Suprapubic skin (tissue), 4 donors: ENCODE measurements around the gene FST. TPM values are rescaled to one million over a fixed set of nuclear protein-coding genes. Genes with fewer than 3 reads are reported as not detected.
A peak's percentile ranks its signal among the peaks of the same experiment; 100 is the strongest.

Experiments used
- DNase-seq, 2 donors: peaks; one replicate each; pipeline ENCODE4 v3.0.0-alpha.2; 2019; ENCODE audit warnings: low spot score in 2 of 2
- H3K27ac ChIP-seq: fragments of 200-600 bp; sonication (generic); one replicate; pipeline ENCODE4 v1.5.1; 2019
- H3K27me3 ChIP-seq: fragments of 200-600 bp; sonication (generic); one replicate; pipeline ENCODE4 v1.5.1; 2019
- H3K36me3 ChIP-seq: fragments of 200-600 bp; sonication (generic); one replicate; pipeline ENCODE4 v1.5.1; 2019
- H3K4me1 ChIP-seq: fragments of 200-600 bp; sonication (generic); one replicate; pipeline ENCODE4 v1.5.1; 2019
- H3K4me3 ChIP-seq: fragments of 200-600 bp; sonication (generic); one replicate; pipeline ENCODE4 v1.5.1; 2019; ENCODE audit warnings: mild to moderate bottlenecking
- H3K9me3 ChIP-seq: fragments of 200-600 bp; sonication (generic); one replicate; pipeline ENCODE4 v1.5.1; 2019
- CTCF ChIP-seq, 2 donors: fragments of 200-600 bp in 1 of 2; fragments of 450-650 bp in 1 of 2; sonication (generic) in 1 of 2; IDR thresholded peaks; one replicate each; pipeline ENCODE4 v1.5.1; 2016 to 2019; ENCODE audit warnings: antibody characterized with exemption in 2 of 2, mild to moderate bottlenecking in 1 of 2, moderate library complexity in 1 of 2
- EP300 ChIP-seq: sonication (generic); formaldehyde crosslinking; IDR thresholded peaks from one replicate; pipeline ENCODE4 v1.6.1; 2017; ENCODE audit warnings: antibody characterized with exemption
- POLR2A ChIP-seq, 2 donors: fragments of 450-650 bp; IDR thresholded peaks; one replicate each; pipeline ENCODE4 v1.6.1; 2017; ENCODE audit warnings: antibody characterized with exemption in 2 of 2, mild to moderate bottlenecking in 2 of 2, moderate library complexity in 2 of 2
- POLR2AphosphoS5 ChIP-seq, 3 donors: sonication (generic); formaldehyde crosslinking; IDR thresholded peaks; one replicate each; pipeline ENCODE4 v1.6.1; 2017; ENCODE audit warnings: antibody characterized with exemption in 3 of 3
- WGBS: methylation state at CpG from one replicate; pipeline ENCODE4 v1.1.5; 2018; 5-methylcytosine and 5-hydroxymethylcytosine counted together
- total RNA-seq, 4 donors: library from RNA; depleted of rRNA; stranded (reverse); fragments of >200 nt; gene quantifications; one replicate each; pipeline ENCODE4 v1.1.0, GENCODE V29; 2016

The FST gene, protein sequence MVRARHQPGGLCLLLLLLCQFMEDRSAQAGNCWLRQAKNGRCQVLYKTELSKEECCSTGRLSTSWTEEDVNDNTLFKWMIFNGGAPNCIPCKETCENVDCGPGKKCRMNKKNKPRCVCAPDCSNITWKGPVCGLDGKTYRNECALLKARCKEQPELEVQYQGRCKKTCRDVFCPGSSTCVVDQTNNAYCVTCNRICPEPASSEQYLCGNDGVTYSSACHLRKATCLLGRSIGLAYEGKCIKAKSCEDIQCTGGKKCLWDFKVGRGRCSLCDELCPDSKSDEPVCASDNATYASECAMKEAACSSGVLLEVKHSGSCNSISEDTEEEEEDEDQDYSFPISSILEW
- 10 to 100 TPM in 1 of 4 donors, 1 to 10 TPM in 3; 6.0 to 26.4 (median 6.6) TPM for total RNA-seq

GRCh38 chr5:53480416-53481158 lies at the start of gene FST:
FST (plus strand) TSS chr5:53480629; CDS start chr5:53480792, 163 bp downstream.
- Histone ChIP-seq H3K4me1 (peaks cover 36% of the 10 kb centered on the region), H3K27ac (peak within 1 kb of the TSS; percentile 74), H3K27me3 (no peaks in the 10 kb centered on the region), H3K9me3 (no peaks in the 10 kb centered on the region), H3K36me3 (no peaks in the 10 kb centered on the region), H3K4me3 (peak within 1 kb of the TSS; percentile 65)
- peak in 1 of 2 donors; percentile 63 for DNase-seq
- 4% methylated on average over 34 of the region's 64 CpGs for WGBS
- TF ChIP-seq EP300, result no peak
- TF ChIP-seq CTCF (IDR thresholded peaks at IDR 0.05), result no peak
- TF ChIP-seq POLR2AphosphoS5 (IDR thresholded peaks at IDR 0.05), result no peak
- TF ChIP-seq POLR2A (IDR thresholded peaks at IDR 0.05), result no peak

DNA sequence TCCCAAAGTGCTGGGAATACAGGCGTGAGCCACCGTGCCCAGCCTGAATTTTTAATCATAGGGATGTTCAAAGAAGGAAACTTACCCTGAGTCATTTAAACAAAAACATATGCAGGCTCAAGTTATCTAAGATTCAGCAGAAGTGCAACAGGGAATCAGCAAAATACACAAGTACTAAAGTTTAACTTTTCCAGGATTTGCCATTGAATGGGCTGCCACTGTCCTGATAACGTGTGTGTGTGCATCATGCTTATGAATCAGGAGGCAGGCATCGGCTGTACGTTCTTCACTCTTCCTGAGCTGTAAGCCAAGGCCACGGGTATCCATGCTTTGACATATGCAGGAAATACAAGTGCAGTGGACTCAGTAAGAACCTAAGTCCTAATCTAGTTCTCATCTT lies 48.8 kb upstream of the FST start:
- no peak for TF ChIP-seq POLR2A (IDR thresholded peaks at IDR 0.05)
- TF ChIP-seq POLR2AphosphoS5 (IDR thresholded peaks at IDR 0.05), result no peak
- TF ChIP-seq CTCF (IDR thresholded peaks at IDR 0.05), result no peak
- no peak for TF ChIP-seq EP300
- DNase-seq, result no peak
- Histone ChIP-seq H3K4me1 (no peaks in the 10 kb centered on the region), H3K9me3 (no peaks in the 10 kb centered on the region), H3K27me3 (no peaks in the 10 kb centered on the region), H3K36me3 (no peaks in the 10 kb centered on the region), H3K4me3 (no peak overlapping the region), H3K27ac (no peak overlapping the region)
- WGBS, result 80% methylated on average over 6 of the region's 6 CpGs

GRCh38 chr5:53433026-53433425 lies 47.4 kb upstream of the FST start:
- no peak for DNase-seq
- H3K4me3 ChIP-seq, result no peak overlapping the region
- H3K36me3 ChIP-seq, result no peaks in the 10 kb centered on the region
- H3K27ac ChIP-seq, result no peak overlapping the region
- no peaks in the 10 kb centered on the region for H3K4me1 ChIP-seq
- H3K9me3 ChIP-seq, result no peaks in the 10 kb centered on the region
- 43% methylated on average over 1 of the region's 1 CpG for WGBS
- TF ChIP-seq EP300 (no peak), CTCF (IDR thresholded peaks at IDR 0.05) (no peak), POLR2A (IDR thresholded peaks at IDR 0.05) (no peak), POLR2AphosphoS5 (IDR thresholded peaks at IDR 0.05) (no peak)
- H3K27me3 ChIP-seq, result no peaks in the 10 kb centered on the region

DNA sequence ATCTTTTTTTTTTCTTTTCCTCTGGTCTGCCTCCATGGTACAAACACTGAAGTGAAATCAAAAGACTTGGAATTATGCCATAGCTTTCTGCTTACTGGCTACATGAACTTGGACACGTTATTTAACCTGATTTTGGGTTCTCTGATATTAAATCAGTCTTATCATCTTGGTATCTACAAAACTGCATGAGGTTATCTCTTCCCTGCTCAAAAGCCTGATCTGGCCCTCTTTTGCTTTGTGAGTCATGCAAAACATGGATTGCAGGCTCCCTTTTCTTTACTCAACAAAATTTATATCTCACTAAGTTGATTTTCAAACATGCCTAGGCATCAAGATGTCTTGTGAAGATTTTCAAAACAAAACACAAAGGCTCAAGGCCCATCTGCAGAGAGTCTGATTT lies 45.9 kb upstream of the FST start:
- no peak overlapping the region for H3K27ac ChIP-seq
- H3K9me3 ChIP-seq, result no peaks in the 10 kb centered on the region
- no peak for TF ChIP-seq CTCF (IDR thresholded peaks at IDR 0.05)
- no peak for TF ChIP-seq POLR2AphosphoS5 (IDR thresholded peaks at IDR 0.05)
- TF ChIP-seq EP300, result no peak
- TF ChIP-seq POLR2A (IDR thresholded peaks at IDR 0.05), result no peak
- no peaks in the 10 kb centered on the region for H3K36me3 ChIP-seq
- WGBS, result 50% methylated on average over 1 of the region's 1 CpG
- H3K4me3 ChIP-seq, result no peak overlapping the region
- peaks cover 3% of the 10 kb centered on the region for H3K4me1 ChIP-seq
- no peaks in the 10 kb centered on the region for H3K27me3 ChIP-seq
- DNase-seq, result no peak
